IPS-18a (cell line): ENCODE results near the gene SYNJ2.

Source experiments
- H3K27ac ChIP-seq: one replicate; pipeline ENCODE4 v1.5.1; 2013; ENCODE audit warnings: low read length
- H3K27me3 ChIP-seq: one replicate; pipeline ENCODE4 v1.6.1; 2013; ENCODE audit warnings: mild to moderate bottlenecking, low read length; ENCODE audit not compliant: control insufficient read depth, insufficient read depth
- H3K36me3 ChIP-seq: one replicate; pipeline ENCODE4 v1.6.1; 2013; ENCODE audit warnings: low read depth, low read length; ENCODE audit not compliant: control insufficient read depth
- H3K4me1 ChIP-seq: one replicate; pipeline ENCODE4 v1.6.1; 2013; ENCODE audit warnings: low read depth, low read length; ENCODE audit not compliant: control insufficient read depth
- H3K4me3 ChIP-seq: one replicate; pipeline ENCODE4 v1.5.1; 2013; ENCODE audit warnings: low read length
- H3K9ac ChIP-seq: one replicate; pipeline ENCODE4 v1.6.1; 2013; ENCODE audit warnings: mild to moderate bottlenecking, low read length, moderate library complexity
- H3K9me3 ChIP-seq: one replicate; pipeline ENCODE4 v1.6.1; 2013; ENCODE audit warnings: low read depth, low read length; ENCODE audit not compliant: control insufficient read depth

Gene SYNJ2

GRCh38 chr6:158095671-158096070 is 114.0 kb downstream of the SYNJ2 start:
- Histone ChIP-seq H3K9me3 (no peaks in the 10 kb centered on the region), H3K9ac (no peak overlapping the region), H3K27me3 (no peaks in the 10 kb centered on the region), H3K36me3 (peaks cover 12% of the 10 kb centered on the region), H3K4me3 (no peak overlapping the region), H3K4me1 (no peaks in the 10 kb centered on the region), H3K27ac (no peak overlapping the region)

DNA sequence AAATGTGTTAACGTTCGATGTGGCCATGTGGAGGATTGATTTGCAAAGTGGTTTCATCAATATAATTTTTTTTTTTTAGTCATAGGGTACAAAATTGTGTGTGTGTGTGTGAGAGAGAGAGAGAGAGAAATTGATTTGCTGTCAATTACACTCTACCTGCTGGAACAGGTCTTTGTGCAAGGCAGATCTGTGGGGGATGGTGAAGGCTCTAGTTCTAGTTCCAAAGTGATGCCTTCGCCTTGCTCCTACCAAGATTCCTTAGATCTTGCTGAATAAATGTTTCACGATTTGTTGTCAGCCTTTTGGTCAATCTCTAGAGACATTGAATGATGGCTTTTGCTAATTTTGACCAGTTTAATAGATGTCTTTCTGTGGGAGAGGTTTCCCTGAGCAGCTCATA is 121.6 kb downstream of the SYNJ2 start:
- no peak overlapping the region for H3K9ac ChIP-seq
- no peaks in the 10 kb centered on the region for H3K36me3 ChIP-seq
- H3K9me3 ChIP-seq = no peaks in the 10 kb centered on the region
- H3K4me1 ChIP-seq = no peaks in the 10 kb centered on the region
- H3K27me3 ChIP-seq = no peaks in the 10 kb centered on the region
- no peak overlapping the region for H3K27ac ChIP-seq
- no peak overlapping the region for H3K4me3 ChIP-seq

- no peak overlapping the region for H3K27ac ChIP-seq
- peaks cover 2% of the 10 kb centered on the region for H3K36me3 ChIP-seq
- H3K27me3 ChIP-seq = no peaks in the 10 kb centered on the region
- no peak overlapping the region for H3K4me3 ChIP-seq
- no peaks in the 10 kb centered on the region for H3K4me1 ChIP-seq
- H3K9me3 ChIP-seq = no peaks in the 10 kb centered on the region
- no peak overlapping the region for H3K9ac ChIP-seq
Observed at GRCh38 chr6:158104696-158105095, 123.0 kb downstream of the SYNJ2 start.

DNA sequence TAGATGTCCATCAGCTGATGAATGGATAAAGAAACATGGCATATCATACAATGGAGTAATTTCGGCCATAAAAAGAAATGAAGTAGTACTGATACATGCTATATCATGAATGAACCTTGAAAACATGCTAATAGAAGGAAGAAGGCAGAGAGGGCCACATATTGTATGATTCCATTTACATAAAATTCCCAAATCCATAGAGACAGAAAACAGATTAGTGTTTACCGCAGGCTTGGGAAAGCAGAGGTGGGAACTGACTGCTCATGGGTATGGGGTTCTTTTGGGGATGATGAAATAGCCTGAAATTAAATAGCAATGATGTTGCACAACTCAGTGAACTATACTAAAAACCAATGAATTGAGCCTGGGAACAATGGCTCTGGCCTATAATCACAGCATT is 128.1 kb downstream of the SYNJ2 start:
- Histone ChIP-seq H3K9me3 (no peaks in the 10 kb centered on the region), H3K9ac (no peak overlapping the region), H3K4me1 (no peaks in the 10 kb centered on the region), H3K4me3 (no peak overlapping the region), H3K36me3 (peaks cover 7% of the 10 kb centered on the region), H3K27ac (no peak overlapping the region), H3K27me3 (no peaks in the 10 kb centered on the region)

DNA sequence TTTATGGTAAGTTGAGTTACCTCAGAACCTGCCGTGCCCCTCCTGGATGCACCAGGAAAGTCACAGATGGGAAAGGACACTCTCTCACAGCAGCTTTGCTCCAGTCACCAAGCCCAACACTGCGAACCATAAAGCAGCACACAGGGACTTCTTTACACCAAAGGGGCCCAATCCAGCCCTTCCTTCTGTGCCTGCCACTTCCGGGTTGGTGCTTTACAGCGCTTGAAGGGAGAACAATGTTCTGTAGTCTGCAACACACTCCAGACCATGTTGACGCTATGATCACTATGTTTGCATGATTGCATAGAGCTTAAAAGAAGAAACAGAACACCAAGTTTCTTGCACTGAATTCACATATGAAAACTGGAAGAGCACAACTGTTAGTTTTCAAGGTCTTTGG is 129.3 kb downstream of the SYNJ2 start:
- Histone ChIP-seq H3K4me3 (no peak overlapping the region), H3K27me3 (no peaks in the 10 kb centered on the region), H3K36me3 (peaks cover 7% of the 10 kb centered on the region), H3K9ac (no peak overlapping the region), H3K27ac (no peak overlapping the region), H3K4me1 (no peaks in the 10 kb centered on the region), H3K9me3 (no peaks in the 10 kb centered on the region)

DNA sequence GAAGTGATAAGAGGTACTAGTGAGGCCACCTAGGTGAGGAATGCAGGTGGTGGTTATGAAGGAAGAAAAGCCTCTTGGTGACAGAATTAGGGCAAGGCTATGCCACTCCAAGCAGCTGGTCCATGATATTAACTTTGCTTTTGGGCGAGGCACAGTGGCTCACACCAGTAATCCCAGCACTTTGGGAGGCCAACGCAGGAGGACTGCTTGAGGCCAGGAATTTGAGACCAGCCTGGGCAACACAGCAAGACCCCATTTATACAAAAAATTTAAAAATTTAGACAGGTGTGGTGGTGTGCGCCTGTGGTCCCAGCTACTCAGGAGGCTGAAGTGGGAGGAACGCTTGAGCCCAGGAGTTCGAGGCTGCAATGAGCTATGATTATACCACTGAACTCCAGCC is 130.3 kb downstream of the SYNJ2 start:
- no peak overlapping the region for H3K4me3 ChIP-seq
- H3K27me3 ChIP-seq = no peaks in the 10 kb centered on the region
- no peaks in the 10 kb centered on the region for H3K9me3 ChIP-seq
- H3K27ac ChIP-seq = no peak overlapping the region
- peaks cover 7% of the 10 kb centered on the region for H3K36me3 ChIP-seq
- H3K4me1 ChIP-seq = no peaks in the 10 kb centered on the region
- no peak overlapping the region for H3K9ac ChIP-seq

DNA sequence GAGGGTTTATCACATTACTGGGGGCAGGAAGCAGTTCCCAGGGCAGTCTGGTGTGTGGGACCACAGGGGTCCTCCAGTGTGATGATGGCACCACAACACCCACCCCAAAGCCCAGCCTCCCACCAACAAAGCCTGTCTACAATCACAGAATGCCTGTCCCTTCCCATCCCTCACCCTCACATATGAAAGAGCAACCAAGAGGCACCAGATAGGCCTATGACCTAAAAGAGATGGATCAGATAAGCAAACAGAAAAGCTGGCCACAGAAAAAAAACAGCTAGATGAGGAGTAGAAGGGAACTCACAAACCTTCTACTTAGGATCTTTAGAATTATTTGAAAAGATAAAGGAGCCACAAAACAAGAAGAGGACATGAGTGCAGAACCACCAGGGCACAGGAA is 132.1 kb downstream of the SYNJ2 start:
- Histone ChIP-seq H3K27me3 (no peaks in the 10 kb centered on the region), H3K9me3 (no peaks in the 10 kb centered on the region)

GRCh38 chr6:158115102-158115501 is 133.4 kb downstream of the SYNJ2 start:
- H3K36me3 ChIP-seq = peaks cover 2% of the 10 kb centered on the region
- H3K9me3 ChIP-seq = no peaks in the 10 kb centered on the region
- H3K4me3 ChIP-seq = no peak overlapping the region
- H3K9ac ChIP-seq = no peak overlapping the region
- H3K4me1 ChIP-seq = no peaks in the 10 kb centered on the region
- no peak overlapping the region for H3K27ac ChIP-seq
- no peaks in the 10 kb centered on the region for H3K27me3 ChIP-seq

More for the DNA sequence above, 132.1 kb downstream of the SYNJ2 start:
- H3K36me3 ChIP-seq = peaks cover 7% of the 10 kb centered on the region
- no peak overlapping the region for H3K4me3 ChIP-seq
- no peak overlapping the region for H3K27ac ChIP-seq
- H3K9ac ChIP-seq = no peak overlapping the region
- no peaks in the 10 kb centered on the region for H3K4me1 ChIP-seq

- Histone ChIP-seq H3K4me3 (no peak overlapping the region), H3K36me3 (no peaks in the 10 kb centered on the region), H3K9me3 (no peaks in the 10 kb centered on the region), H3K9ac (no peak overlapping the region), H3K4me1 (no peaks in the 10 kb centered on the region), H3K27me3 (no peaks in the 10 kb centered on the region), H3K27ac (no peak overlapping the region)
Observed at GRCh38 chr6:158115508-158115907, 133.8 kb downstream of the SYNJ2 start.

GRCh38 chr6:158118886-158119285 is 137.2 kb downstream of the SYNJ2 start:
- Histone ChIP-seq H3K9ac (no peak overlapping the region), H3K4me1 (no peaks in the 10 kb centered on the region), H3K9me3 (no peaks in the 10 kb centered on the region), H3K36me3 (no peaks in the 10 kb centered on the region), H3K4me3 (no peak overlapping the region), H3K27me3 (no peaks in the 10 kb centered on the region), H3K27ac (no peak overlapping the region)

GRCh38 chr6:158121335-158121734 is 139.7 kb downstream of the SYNJ2 start:
- H3K27me3 ChIP-seq = no peaks in the 10 kb centered on the region
- H3K4me3 ChIP-seq = no peak overlapping the region
- H3K4me1 ChIP-seq = no peaks in the 10 kb centered on the region
- H3K9me3 ChIP-seq = no peaks in the 10 kb centered on the region
- H3K36me3 ChIP-seq = no peaks in the 10 kb centered on the region
- no peak overlapping the region for H3K9ac ChIP-seq
- no peak overlapping the region for H3K27ac ChIP-seq

DNA sequence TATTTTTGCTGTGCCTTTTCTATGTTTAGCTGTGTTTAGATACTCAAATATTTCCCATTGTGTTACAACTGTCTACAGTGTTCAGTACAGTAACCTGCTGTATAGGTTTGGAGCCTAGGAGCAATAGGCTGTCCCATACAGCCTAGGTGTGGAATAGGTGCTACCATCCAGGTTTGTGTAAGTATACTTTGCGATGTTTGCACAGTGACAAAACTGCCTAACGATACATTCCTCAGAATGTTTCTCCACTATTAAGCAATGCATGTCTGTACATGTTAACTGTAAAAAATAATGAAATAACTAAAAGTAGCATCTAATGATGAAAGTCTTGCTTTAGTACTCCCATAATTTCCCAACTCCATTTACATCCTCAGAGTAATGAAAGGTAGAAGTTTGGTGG is 140.4 kb downstream of the SYNJ2 start:
- Histone ChIP-seq H3K4me1 (no peaks in the 10 kb centered on the region), H3K36me3 (no peaks in the 10 kb centered on the region), H3K9me3 (no peaks in the 10 kb centered on the region), H3K27me3 (no peaks in the 10 kb centered on the region), H3K9ac (no peak overlapping the region), H3K4me3 (no peak overlapping the region), H3K27ac (no peak overlapping the region)
